Neural crest cell (in vitro differentiated cells): ENCODE data around the gene CAP1. TPM values are rescaled to one million over a fixed set of nuclear protein-coding genes. Genes with fewer than 3 reads are reported as not detected.

ENCODE experiments used
- DNase-seq: peaks from one replicate; pipeline ENCODE4 v3.0.0; 2021; ENCODE audit warnings: low read depth, mixed read lengths, low spot score
- H3K27ac Mint-ChIP-seq: one replicate; pipeline ENCODE4 v1.8.0; 2021; ENCODE audit warnings: mild to moderate bottlenecking, mixed read lengths; ENCODE audit not compliant: unreplicated experiment
- H3K27me3 Mint-ChIP-seq: 2 replicates; pipeline ENCODE4 v1.8.0; 2021; ENCODE audit warnings: low read depth, mild to moderate bottlenecking, mixed read lengths
- H3K36me3 Mint-ChIP-seq: 2 replicates; pipeline ENCODE4 v1.8.0; 2021; ENCODE audit warnings: low read depth, mild to moderate bottlenecking, mixed read lengths
- H3K4me1 Mint-ChIP-seq: 2 replicates; pipeline ENCODE4 v1.8.0; 2021; ENCODE audit warnings: mixed read lengths
- H3K4me3 Mint-ChIP-seq: one replicate; pipeline ENCODE4 v1.8.0; 2021; ENCODE audit warnings: mild to moderate bottlenecking, mixed read lengths
- H3K9me3 Mint-ChIP-seq: 2 replicates; pipeline ENCODE4 v1.8.0; 2021; ENCODE audit warnings: mixed read lengths
- CTCF ChIP-seq: fragments of 200-600 bp; sonication (generic); conservative IDR thresholded peaks from 2 replicates; pipeline ENCODE4 v1.5.0; 2021; ENCODE audit warnings: antibody characterized with exemption, mild to moderate bottlenecking
- total RNA-seq: library from RNA; stranded (reverse); gene quantifications from 2 replicates; pipeline ENCODE4 v1.2.1, GENCODE V29; 2021

The CAP1 gene
- total RNA-seq, 1 donor from 2014 or later = 213 TPM

GRCh38 chr1:40056519-40057309 lies 16.2 kb downstream of the CAP1 start:
- Mint-ChIP-seq H3K4me1 (peaks cover 16% of the 10 kb centered on the region), H3K36me3 (peaks cover 2% of the 10 kb centered on the region), H3K27ac (peak overlapping the region; percentile 31), H3K4me3 (no peak overlapping the region), H3K9me3 (no peaks in the 10 kb centered on the region), H3K27me3 (no peaks in the 10 kb centered on the region)
- DNase-seq = no peak
- no peak for TF ChIP-seq CTCF

- no peaks in the 10 kb centered on the region for H3K9me3 Mint-ChIP-seq
These were observed 16.9 kb downstream of the CAP1 start for GRCh38 chr1:40057310-40058030.

GRCh38 chr1:40058097-40058452 lies 17.5 kb downstream of the CAP1 start:
- Mint-ChIP-seq H3K4me1 (peaks cover 16% of the 10 kb centered on the region), H3K36me3 (peaks cover 2% of the 10 kb centered on the region), H3K4me3 (no peak overlapping the region), H3K27me3 (no peaks in the 10 kb centered on the region), H3K27ac (no peak overlapping the region), H3K9me3 (no peaks in the 10 kb centered on the region)
- TF ChIP-seq CTCF = no peak
- DNase-seq = no peak

More at GRCh38 chr1:40057310-40058030, 16.9 kb downstream of the CAP1 start:
- TF ChIP-seq CTCF = no peak
- Mint-ChIP-seq H3K4me1 (peaks cover 16% of the 10 kb centered on the region), H3K27me3 (no peaks in the 10 kb centered on the region), H3K36me3 (peaks cover 2% of the 10 kb centered on the region), H3K27ac (peak overlapping the region; percentile 28), H3K4me3 (no peak overlapping the region)
- DNase-seq = no peak

- Mint-ChIP-seq H3K36me3 (peaks cover 3% of the 10 kb centered on the region), H3K4me1 (peaks cover 16% of the 10 kb centered on the region), H3K4me3 (no peak overlapping the region), H3K27ac (no peak overlapping the region), H3K9me3 (no peaks in the 10 kb centered on the region), H3K27me3 (no peaks in the 10 kb centered on the region)
- TF ChIP-seq CTCF = no peak
- no peak for DNase-seq
These were observed 18.2 kb downstream of the CAP1 start for GRCh38 chr1:40058453-40059337.

- Mint-ChIP-seq H3K27ac (no peak overlapping the region), H3K4me1 (peaks cover 16% of the 10 kb centered on the region), H3K4me3 (no peak overlapping the region), H3K9me3 (no peaks in the 10 kb centered on the region), H3K27me3 (no peaks in the 10 kb centered on the region), H3K36me3 (peaks cover 8% of the 10 kb centered on the region)
- no peak for DNase-seq
- TF ChIP-seq CTCF = no peak
These were observed 18.9 kb downstream of the CAP1 start for GRCh38 chr1:40059338-40059959.
